Colonic mucosa (tissue), 4 donors: ENCODE results near the gene CD276. TPM values are rescaled to one million over a fixed set of nuclear protein-coding genes. Genes with fewer than 3 reads are reported as not detected.
A peak's percentile ranks its signal among the peaks of the same experiment; 100 is the strongest.

Experiments
- DNase-seq: peaks from one replicate; pipeline ENCODE4 v3.0.0-alpha.2; 2020
- H3K27ac ChIP-seq: fragments of 200-600 bp; one replicate; pipeline ENCODE4 v1.8.0; 2021
- H3K27me3 ChIP-seq: fragments of 200-600 bp; one replicate; pipeline ENCODE4 v1.8.0; 2021
- H3K36me3 ChIP-seq: fragments of 200-600 bp; one replicate; pipeline ENCODE4 v1.8.0; 2021
- H3K4me1 ChIP-seq: fragments of 200-600 bp; one replicate; pipeline ENCODE4 v1.8.0; 2021; ENCODE audit warnings: mild to moderate bottlenecking
- H3K4me3 ChIP-seq: fragments of 200-600 bp; one replicate; pipeline ENCODE4 v1.8.0; 2021
- H3K9ac ChIP-seq, 2 donors: one replicate each; pipeline ENCODE4 v1.7.0; 2013; ENCODE audit warnings: control low read depth in 2 of 2, low read depth in 2 of 2, low read length in 2 of 2
- H3K9me3 ChIP-seq: fragments of 200-600 bp; one replicate; pipeline ENCODE4 v1.8.0; 2021
- CTCF ChIP-seq: fragments of 200-600 bp; IDR thresholded peaks from one replicate; pipeline ENCODE4 v1.8.0; 2022; ENCODE audit warnings: antibody characterized with exemption, mild to moderate bottlenecking
- intact Hi-C: fragments of 100-400 bp; cut with DNase I; formaldehyde crosslinking; loops from one replicate; pipeline ENCODE4 v1.14.1; 2022
- total RNA-seq, 2 donors: library from RNA; stranded (reverse); fragmentation: NEBNext Ultra II Directional in 1 of 2; extraction: Animal tissue kit (Norgen Biotek cat#: 25700) in 1 of 2; gene quantifications; one replicate each; pipeline ENCODE4 v1.2.1, GENCODE V29; 2021
- donor health status: healthy.
- donor health status: DM: no; HTN: no; CAD: no.
- donor health status: DM: no; HTN: no; CAD: no.

The CD276 gene
- total RNA-seq, 2 donors from 2014 or later: 45.2 to 49.9 TPM

- Histone ChIP-seq H3K9ac (peak overlapping the region in 1 of 2 donors; percentile 37), H3K36me3 (no peaks in the 10 kb centered on the region), H3K27me3 (no peaks in the 10 kb centered on the region), H3K4me1 (no peaks in the 10 kb centered on the region), H3K27ac (no peak overlapping the region), H3K4me3 (no peak overlapping the region), H3K9me3 (no peaks in the 10 kb centered on the region)
- intact Hi-C loops: loop anchor here (10.0 kb wide), 1 partner anchor 400 kb away; no protein-coding TSS in a partner anchor
- TF ChIP-seq CTCF: peak; percentile 74
- peak; percentile 71 for DNase-seq
These were observed 20.9 kb downstream of the CD276 start for GRCh38 chr15:73704869-73705645.

- intact Hi-C loops: loop anchor here (10.0 kb wide), 1 partner anchor 404 kb away; no protein-coding TSS in a partner anchor
- H3K9me3 ChIP-seq: no peaks in the 10 kb centered on the region
- H3K9ac ChIP-seq: no peak overlapping the region
- no peak overlapping the region for H3K27ac ChIP-seq
- no peaks in the 10 kb centered on the region for H3K27me3 ChIP-seq
- no peak for DNase-seq
- TF ChIP-seq CTCF: no peak
- no peaks in the 10 kb centered on the region for H3K36me3 ChIP-seq
- H3K4me3 ChIP-seq: no peak overlapping the region
- no peaks in the 10 kb centered on the region for H3K4me1 ChIP-seq
These were observed 24.5 kb downstream of the CD276 start for GRCh38 chr15:73708691-73709090.

- Histone ChIP-seq H3K36me3 (no peaks in the 10 kb centered on the region), H3K27me3 (no peaks in the 10 kb centered on the region), H3K4me1 (no peaks in the 10 kb centered on the region), H3K9me3 (no peaks in the 10 kb centered on the region), H3K4me3 (no peak overlapping the region), H3K27ac (no peak overlapping the region), H3K9ac (no peak overlapping the region)
- DNase-seq: no peak
- no peak for TF ChIP-seq CTCF
- intact Hi-C loops: loop anchor here (10.0 kb wide), 1 partner anchor 404 kb away; no protein-coding TSS in a partner anchor
These were observed 25.1 kb downstream of the CD276 start for GRCh38 chr15:73709241-73709640.

GRCh38 chr15:73709686-73710085 is 25.5 kb downstream of the CD276 start:
- Histone ChIP-seq H3K9ac (no peak overlapping the region), H3K9me3 (no peaks in the 10 kb centered on the region), H3K36me3 (no peaks in the 10 kb centered on the region), H3K4me3 (no peak overlapping the region), H3K27ac (no peak overlapping the region), H3K27me3 (no peaks in the 10 kb centered on the region), H3K4me1 (no peaks in the 10 kb centered on the region)
- TF ChIP-seq CTCF: no peak
- intact Hi-C loops: loop anchor here (10.0 kb wide), 1 partner anchor 405 kb away; no protein-coding TSS in a partner anchor
- DNase-seq: peak; percentile 56

GRCh38 chr15:73710321-73710720 is 26.1 kb downstream of the CD276 start:
- no peaks in the 10 kb centered on the region for H3K27me3 ChIP-seq
- TF ChIP-seq CTCF: no peak
- no peaks in the 10 kb centered on the region for H3K36me3 ChIP-seq
- intact Hi-C loops: no loop called here
- no peaks in the 10 kb centered on the region for H3K4me1 ChIP-seq
- no peak overlapping the region for H3K4me3 ChIP-seq
- no peak for DNase-seq
- H3K9me3 ChIP-seq: no peaks in the 10 kb centered on the region
- no peak overlapping the region for H3K27ac ChIP-seq
- H3K9ac ChIP-seq: no peak overlapping the region
